Activated CD4-positive, alpha-beta T cell treated with anti-CD3 and anti-CD28 coated beads for 36 hours (primary cell): Measurements from ENCODE around the gene TARS2. TPM values are rescaled to one million over a fixed set of nuclear protein-coding genes. Genes with fewer than 3 reads are reported as not detected.

ENCODE experiments used
- ATAC-seq: fragments of 200-7000 bp; cut with Tn5 transposase; one replicate; pipeline ENCODE4 v1.10.0; 2021; ENCODE audit warnings: mild to moderate bottlenecking, moderate library complexity
- CTCF ChIA-PET: fragments of 350-600 bp; sonication (Branson Sonifier 250); formaldehyde crosslinking; loops from one replicate; lab custom pipeline; 2021; ENCODE audit warnings: antibody characterized with exemption; lab: Charles Lee
- POLR2A ChIA-PET: fragments of 350-600 bp; sonication (Branson Sonifier 250); formaldehyde crosslinking; loops from one replicate; lab custom pipeline; 2021; ENCODE audit warnings: antibody characterized with exemption, inconsistent platforms; lab: Charles Lee
- DNase-seq: peaks from one replicate; pipeline ENCODE4 v3.0.0-alpha.2; 2020
- H3K27ac Mint-ChIP-seq: one replicate; pipeline ENCODE4 v1.8.0; 2021; ENCODE audit warnings: mixed read lengths
- H3K27me3 Mint-ChIP-seq: one replicate; pipeline ENCODE4 v1.8.0; 2021; ENCODE audit warnings: mixed read lengths
- H3K36me3 Mint-ChIP-seq: one replicate; pipeline ENCODE4 v1.8.0; 2021; ENCODE audit warnings: low read depth, mixed read lengths
- H3K4me1 Mint-ChIP-seq: one replicate; pipeline ENCODE4 v1.8.0; 2021; ENCODE audit warnings: mixed read lengths
- H3K4me3 Mint-ChIP-seq: one replicate; pipeline ENCODE4 v1.8.0; 2021; ENCODE audit warnings: mild to moderate bottlenecking, moderate library complexity, mixed read lengths
- H3K9me3 Mint-ChIP-seq: one replicate; pipeline ENCODE4 v1.8.0; 2021; ENCODE audit warnings: low read depth, mixed read lengths
- intact Hi-C, 2 experiments: fragments of 100-400 bp; cut with DNase I in 1 of 2; cut with micrococcal nuclease in 1 of 2; formaldehyde crosslinking; loops; one replicate each; pipeline versions ENCODE4 v1.14.2 to v1.15.1; 2022 to 2024; cut with DNase I, micrococcal nuclease
- total RNA-seq, 2 experiments: library from RNA; stranded (reverse); gene quantifications; one replicate each; pipeline ENCODE4 v1.2.3, GENCODE V29; 2021

The TARS2 gene
- total RNA-seq, 2 experiments from 2014 or later = 43.8 to 58.6 TPM

- no peak overlapping the region for H3K27ac Mint-ChIP-seq
- DNase-seq = no peak
- ChIA-PET CTCF (interaction anchor here (1.2 kb wide), 1 partner anchor 13 kb away, joined by 5 read pairs; no protein-coding TSS in a partner anchor), POLR2A (no interaction called here)
- H3K4me1 Mint-ChIP-seq = peaks cover 10% of the 10 kb centered on the region
- H3K9me3 Mint-ChIP-seq = no peaks in the 10 kb centered on the region
- H3K27me3 Mint-ChIP-seq = no peaks in the 10 kb centered on the region
- ATAC-seq = no peak
- H3K36me3 Mint-ChIP-seq = peaks cover 7% of the 10 kb centered on the region
- intact Hi-C loops = loop anchor here in 1 of 2 experiments (5.0 kb wide), 1 partner anchor 41 kb away; the partner anchor contains the start of gene FALEC
- no peak overlapping the region for H3K4me3 Mint-ChIP-seq
These were observed 10.5 kb upstream of the TARS2 start for GRCh38 chr1:150476754-150477153.

- ATAC-seq (no peak), DNase-seq (no peak)
- Mint-ChIP-seq H3K4me1 (peaks cover 10% of the 10 kb centered on the region), H3K27me3 (no peaks in the 10 kb centered on the region), H3K4me3 (no peak overlapping the region), H3K36me3 (peaks cover 5% of the 10 kb centered on the region), H3K9me3 (no peaks in the 10 kb centered on the region), H3K27ac (no peak overlapping the region)
- ChIA-PET CTCF (no interaction called here), POLR2A (no interaction called here)
- intact Hi-C loops = loop anchor here in 1 of 2 experiments (5.0 kb wide), 1 partner anchor 40 kb away; the partner anchor contains the start of gene FALEC
These were observed 9.9 kb upstream of the TARS2 start for GRCh38 chr1:150477320-150477719.

GRCh38 chr1:150477733-150478132 is 9.5 kb upstream of the TARS2 start:
- H3K4me3 Mint-ChIP-seq = no peak overlapping the region
- H3K9me3 Mint-ChIP-seq = no peaks in the 10 kb centered on the region
- POLR2A ChIA-PET = no interaction called here
- peaks cover 10% of the 10 kb centered on the region for H3K4me1 Mint-ChIP-seq
- CTCF ChIA-PET = no interaction called here
- intact Hi-C loops = loop anchor here in 1 of 2 experiments (5.0 kb wide), 1 partner anchor 40 kb away; the partner anchor contains the start of gene FALEC
- DNase-seq (no peak), ATAC-seq (no peak)
- H3K27ac Mint-ChIP-seq = no peak overlapping the region
- H3K27me3 Mint-ChIP-seq = no peaks in the 10 kb centered on the region
- H3K36me3 Mint-ChIP-seq = peaks cover 5% of the 10 kb centered on the region

- intact Hi-C loops = loop anchor here in 1 of 2 experiments (5.0 kb wide), 1 partner anchor 38 kb away; the partner anchor contains the start of gene FALEC
- Mint-ChIP-seq H3K27ac (no peak overlapping the region), H3K9me3 (no peaks in the 10 kb centered on the region), H3K27me3 (no peaks in the 10 kb centered on the region), H3K36me3 (no peaks in the 10 kb centered on the region), H3K4me3 (no peak overlapping the region), H3K4me1 (peaks cover 10% of the 10 kb centered on the region)
- ATAC-seq = no peak
- ChIA-PET CTCF (no interaction called here), POLR2A (no interaction called here)
- no peak for DNase-seq
These were observed 7.8 kb upstream of the TARS2 start for GRCh38 chr1:150479370-150479769.

GRCh38 chr1:150479927-150480352 is 7.3 kb upstream of the TARS2 start:
- intact Hi-C loops = loop anchor here in 1 of 2 experiments (5.0 to 10.0 kb wide), 3 partner anchors 37 to 225 kb away; partner anchors contain the start of genes CA14, ENSA and FALEC
- CTCF ChIA-PET = no interaction called here
- peaks cover 10% of the 10 kb centered on the region for H3K4me1 Mint-ChIP-seq
- H3K27ac Mint-ChIP-seq = no peak overlapping the region
- no peaks in the 10 kb centered on the region for H3K27me3 Mint-ChIP-seq
- H3K36me3 Mint-ChIP-seq = no peaks in the 10 kb centered on the region
- POLR2A ChIA-PET = no interaction called here
- DNase-seq (no peak), ATAC-seq (no peak)
- no peak overlapping the region for H3K4me3 Mint-ChIP-seq
- no peaks in the 10 kb centered on the region for H3K9me3 Mint-ChIP-seq

- H3K27me3 Mint-ChIP-seq = no peaks in the 10 kb centered on the region
- peaks cover 13% of the 10 kb centered on the region for H3K4me1 Mint-ChIP-seq
- ChIA-PET CTCF (interaction anchor here (0.6 to 1.2 kb wide), 2 partner anchors 16 to 75 kb away, joined by 3 read pairs; no protein-coding TSS in a partner anchor), POLR2A (no interaction called here)
- intact Hi-C loops = loop anchor here in 1 of 2 experiments (10.0 kb wide), 2 partner anchors 140 to 230 kb away; partner anchors contain the start of genes CA14 and ENSA
- H3K36me3 Mint-ChIP-seq = peaks cover 3% of the 10 kb centered on the region
- ATAC-seq (no peak), DNase-seq (no peak)
- no peak overlapping the region for H3K27ac Mint-ChIP-seq
- no peak overlapping the region for H3K4me3 Mint-ChIP-seq
- H3K9me3 Mint-ChIP-seq = no peaks in the 10 kb centered on the region
These were observed 2.8 kb upstream of the TARS2 start for GRCh38 chr1:150484431-150484830.

GRCh38 chr1:150484861-150485260 is 2.4 kb upstream of the TARS2 start:
- peak; percentile 18 for DNase-seq
- no peaks in the 10 kb centered on the region for H3K9me3 Mint-ChIP-seq
- H3K27ac Mint-ChIP-seq = no peak overlapping the region
- no peak for ATAC-seq
- peaks cover 3% of the 10 kb centered on the region for H3K36me3 Mint-ChIP-seq
- H3K27me3 Mint-ChIP-seq = no peaks in the 10 kb centered on the region
- intact Hi-C loops = loop anchor here (5.0 to 10.0 kb wide), 4 partner anchors 77 to 473 kb away; partner anchors contain the start of genes CA14 (in 1 of the 2), ENSA (in 1 of the 2) and OTUD7B (in 1 of the 2)
- peaks cover 13% of the 10 kb centered on the region for H3K4me1 Mint-ChIP-seq
- ChIA-PET POLR2A (no interaction called here), CTCF (interaction anchor here (0.5 to 1.8 kb wide), 2 partner anchors 31 to 272 kb away, joined by 3 to 7 read pairs; partner anchors contain the start of gene FALEC)
- H3K4me3 Mint-ChIP-seq = no peak overlapping the region

GRCh38 chr1:150487763-150488115 is 520 bp downstream of the TARS2 start:
- ChIA-PET POLR2A (no interaction called here), CTCF (interaction anchor here (0.6 to 0.9 kb wide), 2 partner anchors 31 to 508 kb away, joined by 3 to 4 read pairs; no protein-coding TSS in a partner anchor)
- Mint-ChIP-seq H3K27ac (peak overlapping the region; percentile 99), H3K9me3 (no peaks in the 10 kb centered on the region), H3K4me1 (peaks cover 13% of the 10 kb centered on the region), H3K36me3 (peaks cover 21% of the 10 kb centered on the region), H3K27me3 (no peaks in the 10 kb centered on the region), H3K4me3 (peak overlapping the region; percentile 96)
- ATAC-seq = no peak
- intact Hi-C loops = loop anchor here (1.0 to 10.0 kb wide), 13 partner anchors 28 to 475 kb away; partner anchors contain the start of genes ENSA (in 2 of the 2), ANP32E (in 1 of the 2), APH1A (in 1 of the 2) and ARNT (in 1 of the 2)
- DNase-seq = no peak

GRCh38 chr1:150493175-150493574 is 6.0 kb downstream of the TARS2 start:
- ATAC-seq = no peak
- H3K4me3 Mint-ChIP-seq = no peak overlapping the region
- DNase-seq = no peak
- H3K27ac Mint-ChIP-seq = no peak overlapping the region
- H3K27me3 Mint-ChIP-seq = no peaks in the 10 kb centered on the region
- peaks cover 3% of the 10 kb centered on the region for H3K4me1 Mint-ChIP-seq
- ChIA-PET POLR2A (interaction anchor here (0.6 kb wide), 1 partner anchor 11 kb away, joined by 5 read pairs; no protein-coding TSS in a partner anchor), CTCF (no interaction called here)
- no peaks in the 10 kb centered on the region for H3K9me3 Mint-ChIP-seq
- intact Hi-C loops = no loop called here
- H3K36me3 Mint-ChIP-seq = peaks cover 43% of the 10 kb centered on the region

- Mint-ChIP-seq H3K4me1 (no peaks in the 10 kb centered on the region), H3K27ac (no peak overlapping the region), H3K36me3 (peaks cover 39% of the 10 kb centered on the region), H3K4me3 (no peak overlapping the region), H3K9me3 (no peaks in the 10 kb centered on the region), H3K27me3 (no peaks in the 10 kb centered on the region)
- DNase-seq (no peak), ATAC-seq (no peak)
- CTCF ChIA-PET = no interaction called here
- POLR2A ChIA-PET = interaction anchor here (0.7 kb wide), 1 partner anchor 291 kb away, joined by 7 read pairs; no protein-coding TSS in a partner anchor
- intact Hi-C loops = no loop called here
These were observed 11.1 kb downstream of the TARS2 start for GRCh38 chr1:150498342-150498741.

GRCh38 chr1:150505431-150505830 is 18.2 kb downstream of the TARS2 start:
- Mint-ChIP-seq H3K27me3 (no peaks in the 10 kb centered on the region), H3K9me3 (no peaks in the 10 kb centered on the region), H3K4me1 (no peaks in the 10 kb centered on the region), H3K36me3 (peaks cover 26% of the 10 kb centered on the region), H3K4me3 (no peak overlapping the region), H3K27ac (no peak overlapping the region)
- POLR2A ChIA-PET = no interaction called here
- intact Hi-C loops = no loop called here
- ATAC-seq (no peak), DNase-seq (no peak)
- CTCF ChIA-PET = interaction anchor here (0.7 to 0.9 kb wide), 2 partner anchors 13 to 42 kb away, joined by 3 read pairs; no protein-coding TSS in a partner anchor
